SK-N-SH (cell line): ENCODE measurements around the gene FAM47C. TPM values are rescaled to one million over a fixed set of nuclear protein-coding genes. Genes with fewer than 3 reads are reported as not detected.

Experiments
- CTCF ChIA-PET: fragments of 300-600, 350-600 bp; formaldehyde crosslinking; extraction: SDS; loops from one replicate; lab custom pipeline; 2021; lab: Yijun Ruan, JAX
- POLR2A ChIA-PET: fragments of 350-600 bp; sonication (Branson Sonifier 250); formaldehyde crosslinking; extraction: SDS; loops from one replicate; lab custom pipeline; 2020; ENCODE audit warnings: antibody characterized with exemption, inconsistent platforms; lab: Yijun Ruan, JAX
- DNase-seq: peaks from one replicate; pipeline ENCODE4 v3.0.0; 2012
- H2AFZ ChIP-seq: fragments of 200-600 bp; sonication (generic); 2 replicates; pipeline ENCODE4 v1.8.1; 2016; ENCODE audit warnings: antibody characterized with exemption, mild to moderate bottlenecking, low read depth
- H3F3A ChIP-seq: fragments of 200-600 bp; sonication (generic); replicated peaks from 2 replicates; pipeline ENCODE3; 2016; ENCODE audit warnings: antibody characterized with exemption, mild to moderate bottlenecking; ENCODE audit not compliant: insufficient read depth
- H3K27ac ChIP-seq, 2 experiments: fragments of 200-500 bp in 1 of 2; fragments of 200-600 bp in 1 of 2; sonication (Bioruptor generic) in 1 of 2; sonication (generic), shearing (Covaris generic) in 1 of 2; 2 replicates each; pipeline versions ENCODE4 v1.5.1 to v1.6.1; 2014 to 2016; ENCODE audit warnings: low read depth in 2 of 2, inconsistent platforms in 1 of 2, low read length in 1 of 2, mild to moderate bottlenecking in 1 of 2, mixed read lengths in 1 of 2
- H3K27me3 ChIP-seq: fragments of 200-600 bp; sonication (generic), shearing (Covaris generic); 2 replicates; pipeline ENCODE4 v1.6.1; 2016; ENCODE audit warnings: mixed run types; ENCODE audit not compliant: insufficient read depth
- H3K36me3 ChIP-seq, 2 experiments: fragments of 200-500 bp in 1 of 2; fragments of 200-600 bp in 1 of 2; sonication (Bioruptor generic) in 1 of 2; sonication (generic) in 1 of 2; replicated peaks in 1 of 2; 2 replicates each; pipeline versions ENCODE3 to v1.5.1; 2014 to 2016; ENCODE audit warnings: low read length in 1 of 2, mild to moderate bottlenecking in 1 of 2; ENCODE audit not compliant: insufficient read depth in 2 of 2, control insufficient read depth in 1 of 2
- H3K4me1 ChIP-seq, 2 experiments: fragments of 200-500 bp in 1 of 2; fragments of 200-600 bp in 1 of 2; sonication (Bioruptor generic) in 1 of 2; sonication (generic), shearing (Covaris generic) in 1 of 2; 2 replicates each; pipeline versions ENCODE4 v1.5.1 to v1.6.1; 2014 to 2016; ENCODE audit warnings: low read depth in 1 of 2, low read length in 1 of 2, mixed run types in 1 of 2; ENCODE audit not compliant: insufficient read depth in 2 of 2, control insufficient read depth in 1 of 2
- H3K4me2 ChIP-seq: fragments of 200-600 bp; sonication (generic), shearing (Covaris generic); 2 replicates; pipeline ENCODE4 v1.6.1; 2017; ENCODE audit warnings: mixed run types
- H3K4me3 ChIP-seq, 2 experiments: fragments of 200-500 bp in 1 of 2; fragments of 200-600 bp in 1 of 2; sonication (Bioruptor generic) in 1 of 2; sonication (generic), shearing (Covaris generic) in 1 of 2; 2 replicates each; pipeline versions ENCODE4 v1.5.1 to v1.8.1; 2014 to 2016; ENCODE audit warnings: low read depth in 2 of 2, inconsistent platforms in 1 of 2, low read length in 1 of 2, mild to moderate bottlenecking in 1 of 2, mixed read lengths in 1 of 2, moderate library complexity in 1 of 2
- H3K79me2 ChIP-seq: fragments of 200-600 bp; sonication (generic); 2 replicates; pipeline ENCODE4 v1.8.1; 2017; ENCODE audit warnings: mild to moderate bottlenecking; ENCODE audit not compliant: insufficient read depth
- H3K9ac ChIP-seq: fragments of 200-600 bp; sonication (generic); 2 replicates; pipeline ENCODE4 v1.6.1; 2017; ENCODE audit warnings: mixed run types
- H3K9me2 ChIP-seq: fragments of 200-600 bp; sonication (generic); 2 replicates; pipeline ENCODE4 v1.6.1; 2017; ENCODE audit warnings: mixed run types
- H3K9me3 ChIP-seq: fragments of 200-600 bp; sonication (generic); 2 replicates; pipeline ENCODE4 v1.6.1; 2017; ENCODE audit warnings: mixed run types, mild to moderate bottlenecking, moderate library complexity
- H4K20me1 ChIP-seq: fragments of 200-600 bp; sonication (generic); 2 replicates; pipeline ENCODE4 v1.6.1; 2017; ENCODE audit warnings: mild to moderate bottlenecking, mixed run types; ENCODE audit not compliant: insufficient read depth
- CHD2 ChIP-seq: fragments of 150-350 bp; IDR thresholded peaks from 2 replicates; pipeline ENCODE4 v1.6.1; 2018; ENCODE audit warnings: low read length; ENCODE audit not compliant: partially characterized antibody
- CTCF ChIP-seq: fragments of 200-600 bp; sonication (generic); IDR thresholded peaks from 2 replicates; pipeline ENCODE4 v1.6.1; 2017; ENCODE audit warnings: antibody characterized with exemption, mild to moderate bottlenecking, moderate library complexity
- ELF1 ChIP-seq: IDR thresholded peaks from 2 replicates; pipeline ENCODE4 v1.4.0; 2012
- EP300 ChIP-seq, 2 experiments: IDR thresholded peaks; 2 replicates each; pipeline versions ENCODE4 v1.4.0 to v1.6.1; 2012; ENCODE audit warnings: borderline replicate concordance in 1 of 2, low read depth in 1 of 2, low read length in 1 of 2
- EZH2phosphoT487 ChIP-seq: fragments of 200-600 bp; sonication (generic); IDR thresholded peaks from 2 replicates; pipeline ENCODE4 v1.6.1; 2017; ENCODE audit warnings: low read depth, mixed run types, mild to moderate bottlenecking, antibody characterized with exemption, moderate library complexity, borderline replicate concordance
- FOSL2 ChIP-seq: IDR thresholded peaks from 2 replicates; pipeline ENCODE4 v1.4.0; 2012; ENCODE audit warnings: low read depth, mild to moderate bottlenecking, moderate library complexity, borderline replicate concordance
- FOXJ3 ChIP-seq: sonication (generic); formaldehyde crosslinking; IDR thresholded peaks from 2 replicates; pipeline ENCODE4 v1.5.1; 2020; ENCODE audit warnings: mild to moderate bottlenecking, missing genetic modification reagents
- FOXM1 ChIP-seq: IDR thresholded peaks from 2 replicates; pipeline ENCODE4 v1.4.0; 2012; ENCODE audit warnings: low read depth, mild to moderate bottlenecking
- JUND ChIP-seq: IDR thresholded peaks from 2 replicates; pipeline ENCODE4 v1.4.0; 2012
- MXI1 ChIP-seq: IDR thresholded peaks from 2 replicates; pipeline ENCODE4 v1.6.1; 2012; ENCODE audit warnings: mild to moderate bottlenecking, low read depth, low read length, improper control_type of control experiment
- NRF1 ChIP-seq: IDR thresholded peaks from 2 replicates; pipeline ENCODE4 v1.6.1; 2012; ENCODE audit warnings: low read depth, mild to moderate bottlenecking, low read length
- PBX3 ChIP-seq: IDR thresholded peaks from 2 replicates; pipeline ENCODE4; 2012
- POLR2AphosphoS5 ChIP-seq: IDR thresholded peaks from 2 replicates; pipeline ENCODE4 v1.6.1; 2012; ENCODE audit warnings: low read depth, low read length
- RAD21 ChIP-seq: IDR thresholded peaks from 2 replicates; pipeline ENCODE4 v1.6.1; 2012; ENCODE audit warnings: mild to moderate bottlenecking, low read length
- RCOR1 ChIP-seq: fragments of 150-350 bp; IDR thresholded peaks from 2 replicates; pipeline ENCODE4 v1.6.1; 2017; ENCODE audit warnings: antibody characterized with exemption, low read length
- REST ChIP-seq: IDR thresholded peaks from 2 replicates; pipeline ENCODE4 v1.6.1; 2012; ENCODE audit warnings: mild to moderate bottlenecking, low read depth, low read length, moderate library complexity
- RXRA ChIP-seq: IDR thresholded peaks from 2 replicates; pipeline ENCODE4 v1.4.0; 2012; ENCODE audit warnings: low read depth, mild to moderate bottlenecking, borderline replicate concordance
- SIN3A ChIP-seq: IDR thresholded peaks from 2 replicates; pipeline ENCODE4 v1.6.1; 2012; ENCODE audit warnings: low read depth, mild to moderate bottlenecking, low read length, moderate library complexity, borderline replicate concordance
- SMC3 ChIP-seq: IDR thresholded peaks from 2 replicates; pipeline ENCODE4 v1.6.1; 2012; ENCODE audit warnings: low read depth, low read length, improper control_type of control experiment
- TCF12 ChIP-seq: IDR thresholded peaks from 2 replicates; pipeline ENCODE4 v1.4.0; 2012
- TEAD4 ChIP-seq: IDR thresholded peaks from 2 replicates; pipeline ENCODE4 v1.4.0; 2012; ENCODE audit warnings: mild to moderate bottlenecking, borderline replicate concordance; ENCODE audit not compliant: insufficient read depth
- ZBTB33 ChIP-seq: IDR thresholded peaks from 2 replicates; pipeline ENCODE4 v1.4.0; 2012; ENCODE audit warnings: low read depth, borderline replicate concordance
- polyA plus RNA-seq, 3 experiments: library from polyadenylated mRNA; depleted of rRNA; stranded (reverse); fragments of >200 nt; gene quantifications; 2 replicates each; pipeline ENCODE4 v1.2.3, GENCODE V29; 2012

Gene FAM47C
- polyA plus RNA-seq, 1 of the 3 experiments (the other 2 are of a cell fraction) = not detected

GRCh38 chrX:36963852-36964251 lies 44.3 kb upstream of the FAM47C start (continued):
- TF ChIP-seq RCOR1 (no peak), MXI1 (no peak), PBX3 (no peak), POLR2AphosphoS5 (no peak)

GRCh38 chrX:36973575-36973974 lies 34.6 kb upstream of the FAM47C start:
- H2AFZ ChIP-seq = no peak overlapping the region
- H4K20me1 ChIP-seq = no peaks in the 10 kb centered on the region
- no peaks in the 10 kb centered on the region for H3K79me2 ChIP-seq
- H3K4me1 ChIP-seq = no peaks in the 10 kb centered on the region
- H3K27me3 ChIP-seq = no peaks in the 10 kb centered on the region
- CTCF ChIA-PET = no interaction called here
- TF ChIP-seq FOXJ3 (CRISPR knock-in tag) = no peak
- TF ChIP-seq TEAD4 = no peak
- TF ChIP-seq JUND = no peak
- no peak for TF ChIP-seq EP300 (IDR thresholded peaks at IDR 0.05; ENCODE audit: borderline replicate concordance in 1 of 2, low read depth in 1 of 2, low read length in 1 of 2)
- TF ChIP-seq PBX3 = no peak
- no peak for TF ChIP-seq SIN3A
- no peak for TF ChIP-seq TCF12
- TF ChIP-seq REST = no peak
- TF ChIP-seq NRF1 = no peak
- no peak for TF ChIP-seq CTCF
- TF ChIP-seq RXRA = no peak
- no peak for TF ChIP-seq CHD2
- no peak for TF ChIP-seq FOSL2
- TF ChIP-seq EZH2phosphoT487 = no peak
- no peak for TF ChIP-seq SMC3
- TF ChIP-seq FOXM1 = no peak
- TF ChIP-seq ZBTB33 = no peak
- no peak for TF ChIP-seq ELF1
- no peak for TF ChIP-seq RAD21
- TF ChIP-seq, all 33 proteins: peak for 0
- Histone ChIP-seq H3K4me3 (no peak overlapping the region), H3K36me3 (no peaks in the 10 kb centered on the region), H3K9me3 (no peaks in the 10 kb centered on the region), H3K27ac (no peak overlapping the region), H3K4me2 (no peak overlapping the region), H3K9ac (no peak overlapping the region), H3F3A (no peaks in the 10 kb centered on the region), H3K9me2 (no peaks in the 10 kb centered on the region)
- POLR2A ChIA-PET = no interaction called here
- no peak for DNase-seq
